B cell (primary cell): Measurements from ENCODE around the gene LXN.

Source experiments
- CTCF ChIP-seq: fragments of 200-600 bp; IDR thresholded peaks from one replicate; pipeline ENCODE4 v1.8.0; 2022; ENCODE audit warnings: antibody characterized with exemption, mild to moderate bottlenecking
- EZH2 ChIP-seq: IDR thresholded peaks from 2 replicates; pipeline ENCODE4 v1.6.1; 2012; ENCODE audit warnings: borderline replicate concordance, low read depth, mild to moderate bottlenecking, moderate library complexity, low read length; ENCODE audit not compliant: insufficient read depth, poor library complexity, severe bottlenecking

GRCh38 chr3:158617982-158618875, 54.2 kb downstream of the LXN start:
- TF ChIP-seq CTCF (no peak), EZH2 (no peak)
